HL-60 (cell line): ENCODE measurements around the gene ATE1.

Experiments
- DNase-seq, 2 experiments: peaks; one replicate each; pipeline ENCODE4 v3.0.0-alpha.2; 2010 to 2020; ENCODE audit warnings: low read depth in 1 of 2, low spot score in 1 of 2
- H3K27ac ChIP-seq: fragments of 250-450 bp; sonication (Bioruptor Pico); replicated peaks from 2 replicates; pipeline ENCODE4 v1.5.1; 2020; ENCODE audit warnings: mild to moderate bottlenecking, moderate library complexity
- H3K27me3 ChIP-seq: fragments of 250-450 bp; sonication (Bioruptor Pico); 2 replicates; pipeline ENCODE4 v1.5.1; 2021; ENCODE audit warnings: mild to moderate bottlenecking, moderate library complexity; ENCODE audit not compliant: insufficient read depth, poor library complexity, severe bottlenecking
- H3K4me3 ChIP-seq: replicated peaks from 2 replicates; pipeline ENCODE4 v1.5.1; 2011; ENCODE audit warnings: mild to moderate bottlenecking, control low read depth, low read length; ENCODE audit not compliant: insufficient read depth
- GABPA ChIP-seq: IDR thresholded peaks from 2 replicates; pipeline ENCODE4 v1.6.1; 2012; ENCODE audit warnings: low read depth
- POLR2AphosphoS5 ChIP-seq: IDR thresholded peaks from 2 replicates; pipeline ENCODE4 v1.6.1; 2012; ENCODE audit warnings: low read depth
- REST ChIP-seq: IDR thresholded peaks from 2 replicates; pipeline ENCODE4 v1.6.1; 2012; ENCODE audit warnings: low read depth; ENCODE audit not compliant: insufficient replicate concordance
- SPI1 ChIP-seq: IDR thresholded peaks from 2 replicates; pipeline ENCODE4 v1.6.1; 2012; ENCODE audit warnings: low read depth, mild to moderate bottlenecking, borderline replicate concordance
- TF ChIP-seq, protein P1 (sequence below): IDR thresholded peaks from one replicate; pipeline ENCODE4 v1.5.1; 2011; ENCODE audit warnings: low read length, control low read depth, inconsistent platforms; ENCODE audit not compliant: insufficient read depth

The ATE1 gene

GRCh38 chr10:121792198-121792597 lies 135.6 kb downstream of the ATE1 start:
- Histone ChIP-seq H3K27ac (no peak overlapping the region), H3K4me3 (no peak overlapping the region), H3K27me3 (no peaks in the 10 kb centered on the region)
- DNase-seq: no peak
- TF ChIP-seq POLR2AphosphoS5: no peak
- TF ChIP-seq, protein P1, sequence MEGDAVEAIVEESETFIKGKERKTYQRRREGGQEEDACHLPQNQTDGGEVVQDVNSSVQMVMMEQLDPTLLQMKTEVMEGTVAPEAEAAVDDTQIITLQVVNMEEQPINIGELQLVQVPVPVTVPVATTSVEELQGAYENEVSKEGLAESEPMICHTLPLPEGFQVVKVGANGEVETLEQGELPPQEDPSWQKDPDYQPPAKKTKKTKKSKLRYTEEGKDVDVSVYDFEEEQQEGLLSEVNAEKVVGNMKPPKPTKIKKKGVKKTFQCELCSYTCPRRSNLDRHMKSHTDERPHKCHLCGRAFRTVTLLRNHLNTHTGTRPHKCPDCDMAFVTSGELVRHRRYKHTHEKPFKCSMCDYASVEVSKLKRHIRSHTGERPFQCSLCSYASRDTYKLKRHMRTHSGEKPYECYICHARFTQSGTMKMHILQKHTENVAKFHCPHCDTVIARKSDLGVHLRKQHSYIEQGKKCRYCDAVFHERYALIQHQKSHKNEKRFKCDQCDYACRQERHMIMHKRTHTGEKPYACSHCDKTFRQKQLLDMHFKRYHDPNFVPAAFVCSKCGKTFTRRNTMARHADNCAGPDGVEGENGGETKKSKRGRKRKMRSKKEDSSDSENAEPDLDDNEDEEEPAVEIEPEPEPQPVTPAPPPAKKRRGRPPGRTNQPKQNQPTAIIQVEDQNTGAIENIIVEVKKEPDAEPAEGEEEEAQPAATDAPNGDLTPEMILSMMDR: no peak

DNA sequence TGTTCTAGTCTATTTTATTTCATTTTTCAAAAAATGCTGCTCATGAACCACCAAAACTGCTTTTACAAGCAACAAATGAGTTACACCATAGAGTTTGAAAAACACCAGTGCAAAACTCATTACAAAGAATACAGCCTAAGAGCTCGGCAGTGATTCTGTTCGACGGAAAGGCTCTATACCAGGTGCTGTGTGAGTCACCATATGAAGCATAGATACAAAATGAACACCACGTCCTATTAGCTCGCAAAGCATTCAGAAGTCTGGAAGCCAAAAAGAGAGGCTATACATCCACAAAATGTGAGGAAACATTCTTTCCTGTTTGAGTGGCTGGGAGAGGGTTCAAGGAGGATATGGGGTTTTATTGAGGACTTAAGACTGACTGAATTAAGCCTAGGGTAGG lies 136.1 kb downstream of the ATE1 start:
- TF ChIP-seq REST (no peak), POLR2AphosphoS5 (no peak), SPI1 (no peak), GABPA (no peak)
- TF ChIP-seq, protein P1: no peak
- H3K4me3 ChIP-seq: no peak overlapping the region
- no peak overlapping the region for H3K27ac ChIP-seq
- no peaks in the 10 kb centered on the region for H3K27me3 ChIP-seq
- DNase-seq: no peak

GRCh38 chr10:121788717-121789116 lies 139.1 kb downstream of the ATE1 start:
- Histone ChIP-seq H3K27me3 (no peaks in the 10 kb centered on the region), H3K27ac (no peak overlapping the region), H3K4me3 (no peak overlapping the region)
- no peak for DNase-seq
- TF ChIP-seq, protein P1: no peak
- TF ChIP-seq GABPA (no peak), SPI1 (no peak), REST (no peak), POLR2AphosphoS5 (no peak)

DNA sequence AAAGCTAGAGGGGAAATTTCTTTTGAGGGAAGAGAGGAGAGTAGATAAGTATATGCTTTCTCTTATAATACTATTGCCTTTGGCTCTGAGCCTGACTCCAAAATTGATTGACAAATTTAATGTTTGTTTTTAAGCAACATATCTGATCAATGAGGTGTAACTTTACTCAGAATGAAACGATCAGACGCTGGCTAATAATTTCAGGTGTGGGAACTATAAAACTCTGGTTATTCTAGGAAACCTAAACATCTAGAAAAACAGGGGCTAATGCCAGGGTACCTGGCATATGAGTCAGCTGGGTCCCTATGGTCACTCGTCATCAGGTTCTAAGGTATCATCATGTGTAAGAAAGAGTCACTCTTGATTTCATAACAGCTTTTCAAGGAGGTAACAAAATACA lies 139.7 kb downstream of the ATE1 start:
- no peak for TF ChIP-seq REST
- no peak for TF ChIP-seq POLR2AphosphoS5
- no peak for TF ChIP-seq GABPA
- Histone ChIP-seq H3K4me3 (no peak overlapping the region), H3K27ac (no peak overlapping the region), H3K27me3 (no peaks in the 10 kb centered on the region)
- no peak for DNase-seq
